Mesenchymal stem cell (in vitro differentiated cells and primary cell): Measurements from ENCODE around the gene GTPBP1. TPM values are rescaled to one million over a fixed set of nuclear protein-coding genes. Genes with fewer than 3 reads are reported as not detected.

Experiments used
- DNase-seq: peaks from one replicate; pipeline ENCODE4 v3.0.0-alpha.2; 2013
- H2AFZ ChIP-seq: one replicate; pipeline ENCODE4 v1.6.1; 2013; ENCODE audit warnings: low read depth, mild to moderate bottlenecking, control low read depth, inconsistent platforms, low read length, moderate library complexity
- H2AK5ac ChIP-seq: 2 replicates; pipeline ENCODE4 v1.6.1; 2013; ENCODE audit warnings: low read length, moderate library complexity, mild to moderate bottlenecking, inconsistent platforms; ENCODE audit not compliant: severe bottlenecking
- H2BK120ac ChIP-seq: one replicate; pipeline ENCODE4 v1.6.1; 2013; ENCODE audit warnings: low read depth, mild to moderate bottlenecking, inconsistent platforms, low read length, moderate library complexity
- H2BK12ac ChIP-seq, 2 experiments: one replicate each; pipeline ENCODE4 v1.6.1; 2013; ENCODE audit warnings: inconsistent platforms in 2 of 2, low read length in 2 of 2, mild to moderate bottlenecking in 2 of 2, moderate library complexity in 2 of 2, control low read depth in 1 of 2
- H2BK15ac ChIP-seq: one replicate; pipeline ENCODE4 v1.6.1; 2013; ENCODE audit warnings: mild to moderate bottlenecking, low read depth, inconsistent platforms; ENCODE audit not compliant: poor library complexity, severe bottlenecking
- H2BK5ac ChIP-seq: 2 replicates; pipeline ENCODE4 v1.6.1; 2013; ENCODE audit warnings: low read depth, mild to moderate bottlenecking, low read length, control low read depth, inconsistent platforms; ENCODE audit not compliant: poor library complexity, severe bottlenecking
- H3K14ac ChIP-seq, 2 experiments: one replicate each; pipeline ENCODE4 v1.6.1; 2013; ENCODE audit warnings: inconsistent platforms in 2 of 2, low read length in 2 of 2, control low read depth in 1 of 2, mild to moderate bottlenecking in 1 of 2, moderate library complexity in 1 of 2
- H3K18ac ChIP-seq, 2 experiments: one replicate each; pipeline ENCODE4 v1.6.1; 2013; ENCODE audit warnings: inconsistent platforms in 2 of 2, low read length in 2 of 2, control low read depth in 1 of 2, low read depth in 1 of 2, mild to moderate bottlenecking in 1 of 2
- H3K23ac ChIP-seq, 2 experiments: one replicate each; pipeline ENCODE4 v1.6.1; 2013; ENCODE audit warnings: inconsistent platforms in 2 of 2, low read length in 2 of 2, mild to moderate bottlenecking in 2 of 2, moderate library complexity in 2 of 2, control low read depth in 1 of 2
- H3K27ac ChIP-seq: 2 replicates; pipeline ENCODE4 v1.5.1; 2013; ENCODE audit warnings: mild to moderate bottlenecking, moderate library complexity, low read length, control low read depth, inconsistent platforms; ENCODE audit not compliant: poor library complexity, severe bottlenecking
- H3K27me3 ChIP-seq, 2 experiments: 2 replicates each; pipeline versions ENCODE4 v1.6.1 to v1.7.0; 2013; ENCODE audit warnings: low read length in 2 of 2, mild to moderate bottlenecking in 2 of 2, moderate library complexity in 2 of 2, control low read depth in 1 of 2, inconsistent platforms in 1 of 2; ENCODE audit not compliant: control insufficient read depth in 1 of 2, insufficient read depth in 1 of 2
- H3K36me3 ChIP-seq, 2 experiments: 2 replicates each; pipeline versions ENCODE4 v1.6.1 to v1.7.0; 2013; ENCODE audit warnings: low read length in 2 of 2, control low read depth in 1 of 2, inconsistent platforms in 1 of 2, low read depth in 1 of 2, mild to moderate bottlenecking in 1 of 2; ENCODE audit not compliant: insufficient read depth in 2 of 2, control insufficient read depth in 1 of 2
- H3K4ac ChIP-seq, 2 experiments: one replicate each; pipeline ENCODE4 v1.6.1; 2013; ENCODE audit warnings: inconsistent platforms in 2 of 2, low read length in 2 of 2, mild to moderate bottlenecking in 2 of 2, moderate library complexity in 2 of 2, control low read depth in 1 of 2, low read depth in 1 of 2
- H3K4me1 ChIP-seq: 2 replicates; pipeline ENCODE4 v1.6.1; 2013; ENCODE audit warnings: low read depth, low read length, control low read depth; ENCODE audit not compliant: control insufficient read depth, insufficient read depth
- H3K4me2 ChIP-seq: 2 replicates; pipeline ENCODE4 v1.6.1; 2013; ENCODE audit warnings: low read length, mild to moderate bottlenecking, inconsistent platforms; ENCODE audit not compliant: poor library complexity, severe bottlenecking
- H3K4me3 ChIP-seq, 2 experiments: 2 replicates each; pipeline versions ENCODE4 v1.5.1 to v1.7.0; 2013; ENCODE audit warnings: low read length in 2 of 2, mild to moderate bottlenecking in 2 of 2, control low read depth in 1 of 2, low read depth in 1 of 2; ENCODE audit not compliant: insufficient read depth in 1 of 2
- H3K79me1 ChIP-seq: replicated peaks from 2 replicates; pipeline ENCODE4 v1.6.1; 2013; ENCODE audit warnings: mild to moderate bottlenecking, control low read depth, low read length, inconsistent platforms; ENCODE audit not compliant: poor library complexity, severe bottlenecking
- H3K9ac ChIP-seq: 2 replicates; pipeline ENCODE4 v1.7.0; 2013; ENCODE audit warnings: mild to moderate bottlenecking, low read length, moderate library complexity
- H3K9me3 ChIP-seq: 2 replicates; pipeline ENCODE4 v1.7.0; 2013; ENCODE audit warnings: mild to moderate bottlenecking, low read length; ENCODE audit not compliant: control insufficient read depth
- H4K8ac ChIP-seq: one replicate; pipeline ENCODE4 v1.6.1; 2013; ENCODE audit warnings: inconsistent platforms, mild to moderate bottlenecking, low read length, moderate library complexity
- H4K91ac ChIP-seq: one replicate; pipeline ENCODE4 v1.6.1; 2013; ENCODE audit warnings: mild to moderate bottlenecking, low read length, inconsistent platforms
- WGBS: methylation state at CpG from one replicate; pipeline ENCODE4 v1.1.7; 2013; ENCODE audit warnings: mixed read lengths; 5-methylcytosine and 5-hydroxymethylcytosine counted together
- small RNA-seq: library from polyadenylated mRNA; stranded (forward); fragments of <200 nt; extraction: miRNeasy Mini kit (QIAGEN cat#:217004); gene quantifications from one replicate; pipeline ENCODE3, GENCODE V24; 2013; ENCODE audit warnings: low read depth

Gene GTPBP1

DNA sequence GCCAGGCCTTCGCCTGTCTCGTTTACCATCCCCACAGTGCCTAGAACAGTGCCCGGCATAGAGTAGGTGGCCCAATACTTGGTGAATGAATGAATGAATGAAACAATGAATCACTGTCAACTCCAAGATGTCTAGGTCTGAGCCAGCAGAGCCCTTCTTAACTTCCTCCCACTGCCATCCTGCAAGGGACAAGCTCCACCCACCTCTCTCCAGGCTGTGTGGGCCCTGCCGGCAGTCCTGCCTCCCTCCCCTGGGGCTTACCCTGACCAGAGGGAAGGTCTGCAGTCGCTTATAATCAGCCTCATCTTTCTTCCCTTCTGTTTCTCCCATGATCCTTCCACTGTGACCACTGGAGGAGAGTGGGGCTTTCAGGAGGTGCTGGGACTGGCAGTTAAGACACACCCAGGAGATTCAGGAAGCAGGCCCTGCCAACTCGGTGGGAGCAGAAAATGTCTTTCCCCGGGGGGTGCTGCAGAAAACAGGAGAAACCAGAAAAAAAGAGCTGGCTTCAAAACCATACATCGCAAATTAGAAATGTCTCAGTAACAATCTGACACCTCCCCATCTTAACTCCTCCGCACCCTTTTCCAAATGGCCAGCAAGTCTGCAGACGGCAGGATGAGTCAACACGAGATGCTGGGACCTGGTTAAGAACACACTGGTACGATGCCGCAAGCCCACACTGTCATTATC is 76.8 kb downstream of the GTPBP1 start:
- peaks cover 6% of the 10 kb centered on the region for H3K79me1 ChIP-seq
- 80% methylated on average over 12 of the region's 13 CpGs for WGBS

More for the DNA sequence above, 76.8 kb downstream of the GTPBP1 start:
- no peak overlapping the region for H4K91ac ChIP-seq
- no peaks in the 10 kb centered on the region for H3K9me3 ChIP-seq
- no peak overlapping the region for H2BK15ac ChIP-seq
- H3K4me3 ChIP-seq: no peak overlapping the region
- DNase-seq: no peak
- H3K4me2 ChIP-seq: no peak overlapping the region
- H3K36me3 ChIP-seq: peaks cover 27 to 32% of the 10 kb centered on the region in 2 experiments
- peak overlapping the region; percentile 21 for H3K9ac ChIP-seq
- no peak overlapping the region for H2BK5ac ChIP-seq
- no peaks in the 10 kb centered on the region for H3K27me3 ChIP-seq
- H2AFZ ChIP-seq: no peak overlapping the region
- H2BK12ac ChIP-seq: peak overlapping the region in 1 of 2 experiments; percentile 4
- no peak overlapping the region for H2AK5ac ChIP-seq
- H3K14ac ChIP-seq: no peak overlapping the region
- H4K8ac ChIP-seq: no peak overlapping the region
- H3K23ac ChIP-seq: no peak overlapping the region
- H3K4me1 ChIP-seq: no peaks in the 10 kb centered on the region
- H3K18ac ChIP-seq: peak overlapping the region in 1 of 2 experiments; percentile 61
- no peak overlapping the region for H2BK120ac ChIP-seq
- H3K27ac ChIP-seq: no peak overlapping the region
- no peak overlapping the region for H3K4ac ChIP-seq

Small RNA genes within 50 kb of the gene (small RNA-seq; reads per million reads assigned to genes)
- not detected for gene AL021707.8
